A673 (cell line): Measurements from ENCODE around the gene AQP6. TPM values are rescaled to one million over a fixed set of nuclear protein-coding genes. Genes with fewer than 3 reads are reported as not detected.

Experiments
- BruUV-seq: library from RNA; stranded (reverse); fragments of 400-500 nt; replicated peaks from 2 replicates; lab custom pipeline; 2021; lab: Mats Ljungman, UMichigan
- CTCF ChIA-PET: fragments of 300-600 bp; sonication (Branson Sonifier 250); formaldehyde crosslinking; loops from one replicate; lab custom pipeline; 2022; ENCODE audit warnings: antibody characterized with exemption; lab: Charles Lee
- POLR2A ChIA-PET: fragments of 300-600 bp; sonication (Branson Sonifier 250); formaldehyde crosslinking; loops from one replicate; lab custom pipeline; 2022; ENCODE audit warnings: antibody characterized with exemption; ENCODE audit not compliant: low non-redundant PET; lab: Charles Lee
- DNase-seq: peaks from one replicate; pipeline ENCODE4 v3.0.0-alpha.2; 2015; ENCODE audit warnings: low spot score
- H3K27ac ChIP-seq: fragments of 200-600 bp; sonication (generic); 2 replicates; pipeline ENCODE4 v1.5.1; 2016; ENCODE audit warnings: mixed run types, low read depth, mild to moderate bottlenecking, mixed read lengths, antibody characterized with exemption, low read length; ENCODE audit not compliant: poor library complexity, severe bottlenecking
- H3K27me3 ChIP-seq: fragments of 200-600 bp; sonication (generic); replicated peaks from 2 replicates; pipeline ENCODE4 v1.6.1; 2017; ENCODE audit warnings: mixed run types, low read depth, mild to moderate bottlenecking, mixed read lengths, antibody characterized with exemption, low read length; ENCODE audit not compliant: insufficient read depth, poor library complexity
- H3K36me3 ChIP-seq: fragments of 200-600 bp; sonication (generic); 2 replicates; pipeline ENCODE4 v1.6.1; 2016; ENCODE audit warnings: mixed run types, mild to moderate bottlenecking, mixed read lengths, antibody characterized with exemption, low read length; ENCODE audit not compliant: insufficient read depth, poor library complexity, severe bottlenecking
- H3K4me1 ChIP-seq: fragments of 200-600 bp; sonication (generic); 2 replicates; pipeline ENCODE4 v1.6.1; 2017; ENCODE audit warnings: mixed run types, mild to moderate bottlenecking, mixed read lengths, antibody characterized with exemption, low read length; ENCODE audit not compliant: insufficient read depth, poor library complexity, severe bottlenecking
- H3K4me3 ChIP-seq: fragments of 200-600 bp; sonication (generic); 2 replicates; pipeline ENCODE4 v1.5.1; 2016; ENCODE audit warnings: low read depth, mixed run types, mild to moderate bottlenecking, mixed read lengths, low read length; ENCODE audit not compliant: poor library complexity, severe bottlenecking
- H3K9me3 ChIP-seq: fragments of 200-600 bp; sonication (generic); 2 replicates; pipeline ENCODE4 v1.6.1; 2016; ENCODE audit warnings: mixed run types, low read depth, mild to moderate bottlenecking, mixed read lengths, antibody characterized with exemption, low read length; ENCODE audit not compliant: poor library complexity, severe bottlenecking
- EZH2 ChIP-seq: fragments of 200-600 bp; sonication (generic); IDR thresholded peaks from 2 replicates; pipeline ENCODE4 v1.6.1; 2017; ENCODE audit warnings: borderline replicate concordance, low read depth, mild to moderate bottlenecking, mixed read lengths, antibody characterized with exemption, low read length; ENCODE audit not compliant: poor library complexity, severe bottlenecking
- intact Hi-C: fragments of 100-400 bp; cut with micrococcal nuclease; formaldehyde crosslinking; loops from one replicate; pipeline ENCODE4 v1.10.0; 2022; ENCODE audit not compliant: unreplicated experiment
- total RNA-seq: library from RNA; stranded (reverse); gene quantifications from 2 replicates; pipeline ENCODE4 v1.2.3, GENCODE V29; 2021
- TF ChIP-seq, protein P1 (sequence below): fragments of 300-800, 200-600 bp; sonication (generic); conservative IDR thresholded peaks from 2 replicates; pipeline ENCODE4 v1.5.1; 2017; ENCODE audit warnings: low read depth, mild to moderate bottlenecking, antibody characterized with exemption, low read length, moderate library complexity, mixed read lengths

Gene AQP6
- total RNA-seq, 1 experiment from 2014 or later, result not detected

DNA sequence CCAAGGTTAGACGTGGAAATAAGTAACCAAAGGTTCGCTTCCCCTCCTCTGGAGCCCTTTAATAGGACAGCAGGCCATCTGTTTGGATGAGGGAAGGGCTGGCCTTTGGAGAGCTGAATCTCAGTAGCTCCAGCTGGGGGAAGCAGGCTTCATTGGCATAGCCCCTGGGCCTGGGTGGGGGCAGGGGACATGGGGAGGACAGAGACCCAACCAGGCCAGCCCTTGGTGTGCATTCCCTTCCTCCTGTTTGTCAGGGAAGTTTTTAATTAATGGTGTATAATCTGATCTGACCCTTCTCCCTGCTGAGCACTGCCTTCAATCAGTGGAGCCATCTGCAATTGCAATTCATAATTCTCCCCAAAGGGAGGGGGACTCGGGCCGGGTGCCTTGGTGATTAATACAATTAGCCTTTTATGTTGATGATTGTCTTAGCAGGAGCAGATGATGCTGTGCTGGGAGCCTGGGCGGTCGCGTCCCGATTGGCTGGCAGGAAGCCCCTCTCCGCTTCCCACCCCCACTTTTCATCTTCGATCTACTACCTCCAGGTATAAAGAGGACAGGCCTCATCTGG is 6.4 kb downstream of the AQP6 start:
- CTCF ChIA-PET, result interaction anchor here (1.0 to 2.4 kb wide), 3 partner anchors 12 to 91 kb away, joined by 3 to 10 read pairs (median 3); no protein-coding TSS in a partner anchor
- intact Hi-C loops, result no loop called here
- Histone ChIP-seq H3K4me3 (no peak overlapping the region), H3K36me3 (no peaks in the 10 kb centered on the region), H3K27ac (no peak overlapping the region), H3K4me1 (peaks cover 7% of the 10 kb centered on the region), H3K9me3 (no peaks in the 10 kb centered on the region), H3K27me3 (no peaks in the 10 kb centered on the region)
- BruUV-seq, result no TSS peak
- no peak for DNase-seq
- TF ChIP-seq, protein P1, sequence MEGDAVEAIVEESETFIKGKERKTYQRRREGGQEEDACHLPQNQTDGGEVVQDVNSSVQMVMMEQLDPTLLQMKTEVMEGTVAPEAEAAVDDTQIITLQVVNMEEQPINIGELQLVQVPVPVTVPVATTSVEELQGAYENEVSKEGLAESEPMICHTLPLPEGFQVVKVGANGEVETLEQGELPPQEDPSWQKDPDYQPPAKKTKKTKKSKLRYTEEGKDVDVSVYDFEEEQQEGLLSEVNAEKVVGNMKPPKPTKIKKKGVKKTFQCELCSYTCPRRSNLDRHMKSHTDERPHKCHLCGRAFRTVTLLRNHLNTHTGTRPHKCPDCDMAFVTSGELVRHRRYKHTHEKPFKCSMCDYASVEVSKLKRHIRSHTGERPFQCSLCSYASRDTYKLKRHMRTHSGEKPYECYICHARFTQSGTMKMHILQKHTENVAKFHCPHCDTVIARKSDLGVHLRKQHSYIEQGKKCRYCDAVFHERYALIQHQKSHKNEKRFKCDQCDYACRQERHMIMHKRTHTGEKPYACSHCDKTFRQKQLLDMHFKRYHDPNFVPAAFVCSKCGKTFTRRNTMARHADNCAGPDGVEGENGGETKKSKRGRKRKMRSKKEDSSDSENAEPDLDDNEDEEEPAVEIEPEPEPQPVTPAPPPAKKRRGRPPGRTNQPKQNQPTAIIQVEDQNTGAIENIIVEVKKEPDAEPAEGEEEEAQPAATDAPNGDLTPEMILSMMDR, result no peak
- TF ChIP-seq EZH2, result no peak
- POLR2A ChIA-PET, result no interaction called here

- BruUV-seq, result no TSS peak
- H3K4me1 ChIP-seq, result peaks cover 14% of the 10 kb centered on the region
- ChIA-PET CTCF (interaction anchor here (0.5 to 2.4 kb wide), 4 partner anchors 13 to 91 kb away, joined by 3 to 10 read pairs (median 4); no protein-coding TSS in a partner anchor), POLR2A (no interaction called here)
- no peaks in the 10 kb centered on the region for H3K36me3 ChIP-seq
- DNase-seq, result no peak
- H3K27me3 ChIP-seq, result no peaks in the 10 kb centered on the region
- no peak for TF ChIP-seq EZH2
- TF ChIP-seq, protein P1, result no peak
- intact Hi-C loops, result no loop called here
- no peak overlapping the region for H3K27ac ChIP-seq
- H3K9me3 ChIP-seq, result no peaks in the 10 kb centered on the region
- no peak overlapping the region for H3K4me3 ChIP-seq
Observed at GRCh38 chr12:49979791-49980190, 7.0 kb downstream of the AQP6 start.

- ChIA-PET POLR2A (no interaction called here), CTCF (interaction anchor here (1.0 kb wide), 1 partner anchor 13 kb away, joined by 3 read pairs; no protein-coding TSS in a partner anchor)
- H3K27me3 ChIP-seq, result no peaks in the 10 kb centered on the region
- TF ChIP-seq, protein P1, result no peak
- TF ChIP-seq EZH2, result no peak
- H3K9me3 ChIP-seq, result no peaks in the 10 kb centered on the region
- H3K4me3 ChIP-seq, result no peak overlapping the region
- DNase-seq, result no peak
- no peak overlapping the region for H3K27ac ChIP-seq
- intact Hi-C loops, result no loop called here
- no TSS peak for BruUV-seq
- H3K36me3 ChIP-seq, result no peaks in the 10 kb centered on the region
- peaks cover 16% of the 10 kb centered on the region for H3K4me1 ChIP-seq
Observed at GRCh38 chr12:49980501-49981349, 8.0 kb downstream of the AQP6 start.
